GM21381 (cell line): ENCODE data around the gene DHX34.
"Not testable (repeated sequence)": the region's sequence is repeated elsewhere in the genome, so short reads cannot be mapped to it uniquely, and the experiment has no call there.

Experiments
- ATAC-seq: cut with Tn5 transposase; IDR thresholded peaks from one replicate; pipeline ENCODE4 v1.9.1; 2021; ENCODE audit warnings: mild to moderate bottlenecking, moderate library complexity; ENCODE audit not compliant: unreplicated experiment

The DHX34 gene

DNA sequence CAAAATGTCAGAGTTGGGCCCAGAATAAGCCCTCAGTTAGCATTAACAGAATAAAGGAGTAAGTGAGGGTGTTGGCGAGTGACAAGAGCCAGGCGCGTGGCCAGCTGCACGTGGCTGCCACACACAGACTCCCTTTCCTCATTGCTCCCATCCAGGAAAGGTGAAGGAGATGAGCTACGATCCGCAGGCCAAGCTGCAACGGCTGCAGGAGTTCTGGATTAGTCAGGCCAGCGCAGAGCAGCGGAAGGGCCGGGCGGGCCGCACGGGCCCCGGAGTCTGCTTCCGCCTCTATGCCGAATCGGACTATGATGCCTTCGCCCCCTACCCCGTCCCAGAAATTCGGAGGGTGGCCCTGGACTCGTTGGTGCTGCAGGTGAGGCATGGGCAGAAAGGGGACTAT lies 13.2 kb downstream of the DHX34 start:
- ATAC-seq = no peak

DNA sequence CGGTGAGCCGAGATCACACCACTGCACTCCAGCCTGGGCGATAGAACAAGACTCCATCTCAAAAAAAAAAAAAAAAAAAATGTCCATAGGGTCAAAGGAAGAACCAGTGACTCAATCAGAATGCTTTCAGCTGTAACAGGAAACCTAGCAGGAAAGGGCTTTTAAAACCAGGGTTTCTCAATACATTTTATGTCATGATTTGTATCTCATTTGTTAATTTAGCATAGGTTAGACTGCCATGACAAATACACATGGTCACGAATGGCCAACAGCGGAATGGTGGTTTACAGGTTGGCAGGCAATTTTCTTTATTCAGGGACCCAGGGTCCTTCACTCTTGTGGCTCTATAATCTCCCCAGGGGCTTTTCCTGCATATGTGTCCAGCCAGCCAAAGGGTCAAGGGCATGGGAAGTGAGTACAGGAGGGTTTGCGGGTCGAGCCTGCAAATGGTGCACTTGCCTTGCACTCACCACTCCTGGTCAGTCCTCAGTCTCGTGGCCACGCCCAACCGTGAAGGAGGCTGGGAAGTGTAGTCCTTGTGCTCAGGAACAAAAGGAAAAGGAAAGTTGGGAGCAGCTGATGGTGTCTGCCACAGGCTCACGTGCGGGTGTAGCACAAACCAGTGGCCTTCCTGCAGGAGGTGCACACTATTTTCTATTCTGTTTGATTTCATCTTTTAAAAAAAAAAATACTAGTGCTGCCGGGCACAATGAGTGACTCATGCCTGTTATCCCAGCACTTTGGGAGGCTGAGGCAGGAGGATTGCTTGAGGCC lies 14.8 kb downstream of the DHX34 start:
- no peak for ATAC-seq

DNA sequence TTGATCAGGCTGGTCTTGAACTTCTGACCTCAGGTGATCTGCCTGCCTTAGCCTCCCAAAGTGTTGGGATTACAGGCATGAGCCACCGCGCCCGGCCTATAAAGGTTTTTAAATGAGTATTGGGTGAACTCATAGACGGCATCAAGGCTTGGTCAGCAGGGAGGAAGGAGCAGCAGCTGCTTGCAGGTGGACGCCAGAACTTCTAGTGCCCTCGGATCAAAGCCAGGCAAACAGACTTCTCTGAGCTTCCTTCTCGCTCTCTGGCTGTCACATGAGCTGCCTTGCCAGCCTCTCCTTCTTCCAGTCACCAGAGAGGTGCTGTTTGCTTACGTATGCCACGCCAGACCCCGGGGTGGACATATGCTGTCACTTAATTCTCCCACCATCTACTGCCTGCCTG lies 16.3 kb downstream of the DHX34 start:
- not testable (repeated sequence) for ATAC-seq

DNA sequence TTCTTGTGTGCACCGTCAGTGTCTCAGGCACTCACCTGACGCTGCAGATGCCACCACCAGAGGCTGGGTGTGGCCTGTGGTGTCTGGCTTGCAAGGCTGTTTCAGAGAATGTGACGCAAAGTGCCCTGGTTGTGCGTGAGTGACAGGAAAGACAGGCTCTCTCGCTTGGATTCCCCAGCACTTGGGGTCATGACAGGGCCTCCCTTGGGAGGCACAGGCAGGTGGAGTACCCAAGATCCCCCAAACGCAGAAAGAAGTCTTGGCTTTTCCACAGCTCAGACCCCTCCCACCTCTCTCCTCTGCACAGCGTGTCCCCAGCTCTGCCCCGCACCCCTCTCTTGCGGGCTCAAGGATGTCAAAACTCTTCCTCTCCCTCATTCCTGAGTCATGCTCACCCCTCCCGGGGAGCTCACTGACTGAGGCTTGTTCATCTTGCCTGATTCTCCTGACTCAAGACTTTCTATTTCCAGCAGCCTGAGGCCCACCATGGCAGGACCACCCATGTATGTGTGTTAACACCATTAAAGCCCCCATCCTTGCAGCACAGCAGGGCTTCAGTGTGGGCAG lies 21.0 kb downstream of the DHX34 start:
- ATAC-seq = no peak

DNA sequence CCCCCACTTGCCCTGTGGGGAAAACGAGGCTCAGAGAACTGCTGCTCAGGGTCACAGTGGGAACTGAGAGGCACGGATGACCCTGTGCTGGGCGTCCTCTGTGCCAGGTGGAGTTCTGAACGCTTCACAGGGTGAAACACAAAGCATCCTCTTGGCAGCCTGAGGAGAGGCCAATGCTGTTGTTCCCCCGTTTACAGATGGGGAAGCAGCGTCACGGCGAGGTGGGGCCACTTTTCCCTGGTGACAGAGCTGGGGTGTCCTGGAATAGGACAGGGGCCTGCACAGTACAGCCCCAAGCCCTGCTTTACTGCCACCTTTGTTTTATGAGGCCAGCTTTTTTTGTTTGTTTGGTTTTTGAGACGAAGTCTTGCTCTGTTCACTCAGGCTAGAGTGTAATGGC lies 22.1 kb downstream of the DHX34 start:
- ATAC-seq = no peak

DNA sequence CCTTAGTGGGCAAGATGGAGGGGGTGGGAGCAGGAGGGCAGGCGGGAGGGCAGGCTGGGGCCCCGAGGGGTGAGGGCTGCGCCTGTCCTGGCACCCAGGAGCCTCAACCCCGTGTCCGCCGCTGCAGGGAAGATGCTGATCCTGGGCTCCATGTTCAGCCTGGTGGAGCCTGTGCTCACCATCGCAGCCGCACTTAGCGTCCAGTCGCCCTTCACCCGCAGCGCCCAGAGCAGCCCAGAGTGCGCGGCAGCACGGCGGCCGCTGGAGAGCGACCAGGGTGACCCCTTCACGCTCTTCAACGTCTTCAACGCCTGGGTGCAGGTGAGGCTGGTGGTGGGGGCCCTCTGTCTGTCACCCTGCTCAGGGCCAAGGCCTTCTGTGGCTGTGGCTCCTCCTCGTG lies 23.5 kb downstream of the DHX34 start:
- ATAC-seq = no peak

DNA sequence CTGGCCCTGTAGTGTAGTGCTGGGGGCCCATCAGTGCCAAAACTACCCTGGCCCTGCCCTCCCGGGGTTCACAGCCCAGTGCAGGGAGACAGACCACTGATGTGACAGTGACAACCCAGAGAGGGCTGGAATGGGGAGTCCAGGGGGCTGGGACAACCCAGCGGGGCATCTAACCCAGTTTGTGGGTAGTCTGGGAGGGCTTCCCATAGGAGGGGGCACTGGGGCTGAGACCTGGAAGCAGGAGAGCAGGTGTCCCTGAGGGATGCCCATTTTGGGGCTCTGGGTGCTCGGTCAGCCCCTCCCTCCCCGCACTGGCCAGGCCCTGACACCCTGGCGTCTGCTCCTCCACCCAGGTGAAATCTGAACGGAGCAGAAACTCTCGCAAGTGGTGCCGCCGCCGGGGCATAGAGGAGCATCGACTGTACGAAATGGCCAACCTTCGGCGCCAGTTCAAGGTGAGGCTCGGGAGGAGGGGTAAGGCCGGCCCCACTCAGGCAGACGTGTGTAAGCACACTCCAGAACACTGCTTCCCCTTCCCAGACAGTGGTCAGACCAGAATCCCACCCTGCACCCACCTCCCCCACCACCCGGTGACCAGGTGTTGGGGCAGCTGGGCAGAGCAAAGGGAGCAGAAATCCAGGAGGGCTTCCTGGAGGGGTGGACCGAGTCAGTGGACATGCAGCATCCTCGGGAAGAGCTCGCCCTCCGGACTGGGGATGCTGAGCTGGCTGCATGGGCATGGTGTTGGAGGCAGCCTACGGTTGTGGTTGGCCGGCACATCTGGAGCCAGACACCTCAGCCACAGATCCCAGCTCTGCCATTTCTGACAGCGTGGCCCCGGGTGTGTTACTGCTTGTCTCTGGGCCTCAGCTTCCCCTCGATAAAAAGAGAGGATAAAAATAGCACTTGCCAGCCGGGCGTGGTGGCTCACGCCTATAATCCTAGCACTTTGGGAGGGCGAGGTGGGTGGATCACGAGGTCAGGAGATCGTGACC lies 24.4 kb downstream of the DHX34 start:
- no peak for ATAC-seq

DNA sequence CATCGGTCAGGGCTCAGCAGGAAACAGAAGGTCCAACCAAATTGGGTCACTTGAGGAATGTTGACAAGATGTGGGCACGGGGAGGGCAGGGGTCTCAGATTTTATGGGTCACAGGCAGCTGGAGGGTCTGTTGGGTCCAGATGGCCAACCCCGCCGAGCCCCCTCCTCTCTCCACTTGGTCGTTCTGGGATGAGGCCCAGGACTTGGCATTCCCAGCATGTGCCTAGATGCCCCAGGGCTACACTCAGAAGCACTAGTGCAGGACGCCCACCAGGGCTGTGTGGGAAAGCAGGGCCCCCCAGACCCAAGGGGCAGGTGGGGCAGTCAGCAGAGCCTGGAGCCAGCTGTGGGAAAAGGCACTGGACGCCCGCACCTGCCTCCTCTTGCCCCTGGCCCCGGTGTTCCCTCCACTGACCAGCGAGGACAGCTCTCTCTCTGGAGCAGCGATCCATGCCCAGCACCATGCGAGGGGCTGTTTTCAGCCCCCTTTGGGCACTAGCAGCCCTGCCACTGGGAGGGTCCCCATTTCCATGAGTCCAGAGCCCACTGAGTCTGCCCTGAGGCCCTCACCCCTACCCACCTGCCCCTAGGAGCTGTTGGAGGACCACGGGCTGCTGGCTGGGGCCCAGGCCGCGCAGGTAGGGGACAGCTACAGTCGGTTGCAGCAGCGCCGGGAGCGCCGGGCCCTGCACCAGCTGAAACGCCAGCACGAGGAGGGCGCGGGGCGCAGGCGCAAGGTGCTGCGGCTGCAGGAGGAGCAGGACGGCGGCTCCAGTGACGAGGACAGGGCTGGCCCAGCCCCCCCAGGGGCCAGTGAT lies 26.0 kb downstream of the DHX34 start:
- no peak for ATAC-seq

DNA sequence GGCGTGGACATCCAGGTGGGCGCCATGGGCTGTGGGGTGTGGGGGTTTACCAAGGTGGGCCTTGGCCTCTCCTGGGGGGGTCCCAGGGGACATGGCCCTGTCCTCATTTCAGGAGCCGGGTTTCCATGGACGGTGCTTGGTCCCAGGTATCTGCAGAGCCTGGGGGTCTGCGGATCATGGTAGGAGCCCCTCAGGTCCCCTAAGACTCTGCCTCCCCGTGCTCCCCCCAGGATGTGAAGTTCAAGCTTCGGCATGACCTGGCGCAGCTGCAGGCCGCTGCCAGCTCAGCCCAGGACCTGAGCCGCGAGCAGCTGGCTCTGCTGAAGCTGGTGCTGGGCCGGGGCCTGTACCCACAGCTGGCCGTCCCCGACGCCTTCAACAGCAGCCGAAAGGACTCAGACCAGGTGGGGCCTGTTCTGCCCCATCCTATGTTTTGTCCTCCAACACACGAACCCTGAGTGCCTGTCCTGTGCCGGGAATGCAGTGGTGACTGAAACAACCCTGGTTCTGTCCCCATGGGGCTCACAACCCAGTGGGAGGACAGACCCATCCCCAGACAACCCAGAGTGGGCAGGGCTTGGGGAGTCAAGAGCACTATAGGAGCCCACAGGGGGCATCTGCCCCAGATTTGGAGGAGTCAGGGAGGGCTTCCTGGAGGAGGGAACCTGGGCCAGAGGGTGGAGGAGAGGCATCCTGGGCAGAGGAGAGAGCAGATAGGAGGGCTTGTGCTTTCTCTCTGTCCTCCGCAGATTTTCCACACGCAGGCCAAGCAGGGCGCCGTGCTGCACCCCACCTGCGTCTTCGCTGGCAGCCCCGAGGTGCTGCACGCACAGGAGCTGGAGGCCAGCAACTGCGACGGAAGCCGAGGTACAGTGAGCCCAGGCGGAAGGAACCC lies 26.8 kb downstream of the DHX34 start:
- ATAC-seq = no peak

DNA sequence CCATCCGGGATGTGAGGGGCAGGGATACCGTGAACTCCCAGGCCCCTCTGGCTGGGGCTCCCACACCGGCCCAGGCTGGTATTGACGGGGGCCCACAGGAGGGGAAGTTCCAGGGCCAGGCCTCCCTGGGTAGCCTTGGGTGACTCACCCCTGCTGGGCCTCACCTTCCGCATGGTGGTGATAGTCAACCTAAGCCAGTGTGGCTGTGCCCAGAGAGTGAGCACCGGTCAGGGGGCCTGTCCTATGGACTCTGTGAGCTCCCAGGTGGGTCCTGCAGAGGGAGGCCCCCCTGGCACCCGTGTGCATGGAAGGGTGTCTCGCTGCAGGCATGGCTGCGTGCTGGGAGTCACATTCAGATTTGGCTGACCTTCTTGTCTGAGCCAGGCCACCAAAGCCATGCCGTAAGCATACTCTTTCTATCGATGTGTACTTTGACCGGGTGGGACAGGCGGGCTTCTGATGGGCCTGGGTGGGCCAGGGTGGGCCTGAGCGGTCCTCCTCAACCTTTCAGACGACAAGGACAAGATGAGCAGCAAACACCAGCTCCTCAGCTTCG lies 27.6 kb downstream of the DHX34 start:
- ATAC-seq = no peak

DNA sequence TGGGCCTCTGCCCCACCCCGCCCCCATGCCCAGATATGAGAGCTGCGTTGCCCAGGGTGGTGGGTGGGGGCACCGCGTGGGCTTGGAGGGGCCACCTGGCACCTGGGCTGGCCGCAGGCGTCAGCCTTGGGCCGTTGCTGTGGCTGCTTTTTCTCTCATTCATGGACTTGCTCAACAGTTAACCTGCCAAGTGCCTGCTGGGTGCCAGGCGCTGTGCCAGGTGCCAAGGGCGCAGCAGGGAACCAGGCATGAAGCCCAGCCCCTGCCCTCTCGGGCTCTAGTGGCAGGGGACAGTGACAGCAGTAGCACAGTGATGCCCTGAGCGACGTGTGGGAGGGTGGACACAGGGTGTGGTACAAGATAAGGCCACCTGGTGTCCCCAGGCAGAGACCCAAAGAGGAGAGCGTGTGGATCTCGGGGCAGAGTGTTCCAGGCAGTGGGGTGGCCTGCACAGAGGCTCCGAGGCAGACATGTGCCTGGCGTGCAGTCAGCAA lies 28.1 kb downstream of the DHX34 start:
- no peak for ATAC-seq

DNA sequence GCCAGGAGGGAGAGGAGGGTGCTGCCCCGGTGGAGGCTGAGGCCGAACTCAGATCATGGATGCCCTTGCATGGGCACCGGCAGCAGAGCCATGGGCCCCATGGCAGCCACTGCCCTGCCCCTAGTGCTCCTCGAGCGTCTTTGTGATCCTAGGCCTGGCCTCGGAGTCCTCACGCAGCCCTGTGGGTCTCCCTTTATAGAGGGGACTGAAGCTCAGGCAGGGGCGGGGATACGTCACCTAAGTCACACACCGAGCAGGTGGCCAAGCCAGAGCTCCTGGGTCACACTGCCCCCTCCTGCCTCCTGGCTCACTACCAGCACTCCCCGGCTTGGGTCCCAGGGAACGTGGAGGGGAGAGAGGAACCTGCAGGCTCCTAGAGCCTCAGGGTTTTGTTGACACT lies 28.7 kb downstream of the DHX34 start:
- no peak for ATAC-seq

DNA sequence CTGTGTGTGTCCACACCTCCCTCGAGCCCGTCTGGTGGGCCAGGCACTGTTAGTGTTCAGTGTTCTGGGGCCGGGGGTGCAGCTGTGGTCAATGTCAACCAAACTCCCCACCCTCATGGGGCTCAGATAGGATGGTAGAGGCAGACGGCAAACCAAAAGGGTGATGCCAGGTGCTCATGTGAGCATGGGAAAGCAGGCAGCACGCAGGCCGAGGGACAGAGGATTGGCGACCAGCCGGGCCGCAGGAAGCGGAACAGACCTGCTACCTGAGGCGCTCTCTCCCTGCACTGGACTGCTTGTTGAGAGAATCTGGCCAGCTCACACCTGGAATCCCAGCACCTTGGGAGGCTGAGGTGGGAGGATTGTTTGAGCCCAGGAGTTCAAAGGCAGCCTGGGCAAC lies 29.1 kb downstream of the DHX34 start:
- no peak for ATAC-seq

DNA sequence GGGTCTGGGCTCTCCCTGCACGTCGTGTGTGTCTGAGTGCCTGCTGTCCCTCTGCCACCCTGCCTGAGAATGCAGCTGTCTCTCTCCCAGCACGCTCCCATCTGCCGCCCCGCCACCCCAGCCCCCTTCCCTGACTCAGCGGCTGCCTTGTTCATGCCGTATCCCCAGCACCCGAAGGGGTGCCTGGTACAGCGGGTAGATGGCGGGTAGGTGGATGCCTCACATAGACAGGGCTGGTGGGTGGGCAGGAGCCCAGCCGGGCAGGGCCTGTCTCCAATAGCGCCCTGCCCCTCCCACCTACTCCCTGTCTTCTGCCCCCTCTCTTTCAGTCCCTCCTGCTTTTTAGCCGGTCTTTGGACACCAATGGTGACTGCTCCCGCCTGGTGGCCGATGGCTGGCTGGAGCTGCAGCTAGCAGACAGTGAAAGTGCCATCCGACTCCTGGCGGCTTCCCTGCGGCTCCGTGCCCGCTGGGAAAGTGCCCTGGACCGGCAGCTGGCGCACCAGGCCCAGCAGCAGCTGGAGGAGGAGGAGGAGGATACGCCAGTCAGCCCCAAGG lies 30.3 kb downstream of the DHX34 start:
- no peak for ATAC-seq

DNA sequence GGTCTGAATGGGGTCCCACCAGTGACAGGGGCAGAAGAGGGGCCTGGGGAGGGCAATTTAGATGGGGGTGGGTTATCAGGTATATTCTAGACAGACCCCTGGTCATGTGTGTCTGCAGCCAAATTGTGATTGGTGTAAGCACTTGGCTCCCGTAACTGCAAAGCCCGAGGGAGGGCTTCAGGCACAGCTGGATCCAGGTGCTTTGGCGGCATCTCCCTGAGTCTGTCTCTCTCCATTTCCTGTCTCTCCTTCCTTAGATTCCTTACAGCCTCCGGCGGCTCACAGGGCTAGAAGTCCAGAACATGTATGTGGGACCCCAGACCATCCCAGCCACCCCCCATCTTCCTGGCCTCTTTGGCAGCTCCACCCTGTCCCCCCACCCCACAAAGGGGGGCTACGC lies 31.4 kb downstream of the DHX34 start:
- ATAC-seq = no peak

DNA sequence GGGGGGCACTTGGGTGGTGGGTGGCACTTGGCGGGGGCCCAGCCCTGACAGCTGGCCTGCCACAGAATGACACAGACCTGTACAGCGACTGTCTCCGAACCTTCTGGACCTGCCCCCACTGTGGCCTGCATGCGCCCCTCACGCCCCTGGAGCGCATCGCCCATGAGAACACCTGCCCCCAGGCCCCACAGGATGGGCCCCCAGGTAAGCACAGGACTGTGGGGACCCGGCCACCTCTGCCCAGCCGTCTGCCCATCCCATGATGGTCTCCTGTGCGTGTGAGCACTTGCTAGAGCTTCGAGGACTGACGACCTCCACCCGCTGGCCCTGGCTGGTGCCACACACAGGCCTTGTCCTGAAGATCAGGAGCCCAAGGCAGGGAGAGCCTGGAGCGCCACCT lies 32.0 kb downstream of the DHX34 start:
- no peak for ATAC-seq

DNA sequence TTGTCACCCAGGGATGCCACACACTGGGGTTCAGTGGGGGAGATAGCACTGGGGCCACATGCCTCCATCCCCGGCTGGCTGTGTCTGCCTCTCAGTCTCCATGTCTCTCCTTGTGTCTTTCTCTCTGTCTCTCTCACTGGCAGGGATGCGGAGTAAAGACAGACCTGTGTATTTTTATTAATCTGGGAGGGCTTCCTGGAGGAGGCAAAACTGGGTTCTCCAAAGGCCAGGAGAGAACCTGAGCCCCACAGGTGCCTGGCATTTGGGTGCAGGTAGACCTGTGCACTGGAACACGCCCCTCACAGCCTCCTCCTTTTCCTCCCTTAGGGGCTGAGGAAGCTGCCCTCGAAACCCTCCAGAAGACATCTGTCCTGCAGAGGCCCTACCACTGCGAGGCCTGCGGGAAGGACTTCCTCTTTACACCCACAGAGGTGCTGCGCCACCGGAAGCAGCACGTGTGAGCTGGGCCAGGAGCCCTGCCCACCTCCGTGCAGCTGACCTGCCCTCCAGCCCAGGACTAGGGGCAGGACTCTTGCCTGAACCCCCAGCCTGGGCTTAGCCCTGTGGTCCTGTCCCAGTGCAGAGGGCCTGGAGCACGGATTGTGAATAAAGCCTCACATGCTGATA lies 32.7 kb downstream of the DHX34 start:
- no peak for ATAC-seq

DNA sequence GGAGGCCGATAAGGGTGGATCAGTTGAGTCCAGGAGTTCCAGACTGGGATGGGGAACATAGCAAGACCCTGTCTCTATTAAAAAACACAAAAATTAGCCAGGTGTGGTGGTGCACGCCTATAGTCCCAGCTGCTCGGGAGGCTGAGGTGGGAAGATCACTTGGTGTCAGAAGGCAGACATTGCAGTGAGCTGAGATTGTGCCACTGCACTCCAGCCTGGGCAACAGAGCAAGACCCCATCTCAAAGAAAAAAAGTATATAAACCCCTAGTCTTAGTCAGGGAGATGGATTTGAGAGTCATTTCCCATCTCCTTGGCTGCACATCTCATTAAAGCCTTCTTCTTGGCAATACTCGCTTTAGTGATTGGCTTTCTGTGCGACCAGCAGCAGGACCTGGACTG lies 34.8 kb downstream of the DHX34 start:
- ATAC-seq = not testable (repeated sequence)

DNA sequence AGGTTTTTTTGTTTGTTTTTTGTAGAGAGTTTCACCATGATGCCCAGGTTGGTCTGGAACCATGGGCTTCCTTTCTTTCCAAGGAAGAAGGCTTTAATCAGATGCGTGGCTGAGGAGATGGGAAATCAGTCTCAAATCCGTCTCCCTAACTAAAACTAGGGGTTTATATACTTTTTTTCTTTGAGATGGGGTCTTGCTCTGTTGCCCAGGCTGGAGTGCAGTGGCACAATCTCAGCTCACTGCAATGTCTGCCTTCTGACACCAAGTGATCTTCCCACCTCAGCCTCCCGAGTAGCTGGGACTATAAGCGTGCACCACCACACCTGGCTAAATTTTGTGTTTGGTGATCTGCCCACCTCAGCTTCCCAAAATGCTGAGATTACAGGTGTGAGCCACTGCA lies 35.4 kb downstream of the DHX34 start:
- not testable (repeated sequence) for ATAC-seq
